HG03378 (cell line): ENCODE measurements around the gene VWA3A.
"Not testable (repeated sequence)": the region's sequence is repeated elsewhere in the genome, so short reads cannot be mapped to it uniquely, and the experiment has no call there.

Experiments used
- ATAC-seq: cut with Tn5 transposase; IDR thresholded peaks from one replicate; pipeline ENCODE4 v1.9.1; 2021; ENCODE audit warnings: mild to moderate bottlenecking, moderate library complexity; ENCODE audit not compliant: unreplicated experiment

VWA3A gene

GRCh38 chr16:22092143-22092933 lies at the start of gene VWA3A:
VWA3A (plus strand) TSS chr16:22092541; CDS start chr16:22092638, 97 bp downstream.
- no peak for ATAC-seq

- not testable (repeated sequence) for ATAC-seq
Measured at GRCh38 chr16:22043882-22044281, 48.5 kb upstream of the VWA3A start.

GRCh38 chr16:22045888-22046287 lies 46.5 kb upstream of the VWA3A start:
- not testable (repeated sequence) for ATAC-seq

- ATAC-seq = no peak
Measured at GRCh38 chr16:22050963-22051362, 41.4 kb upstream of the VWA3A start.

- ATAC-seq = no peak
Measured at GRCh38 chr16:22052980-22053379, 39.4 kb upstream of the VWA3A start.

GRCh38 chr16:22053921-22054341 lies 38.4 kb upstream of the VWA3A start:
- ATAC-seq = no peak

- ATAC-seq = no peak
Measured at GRCh38 chr16:22054847-22055590, 37.3 kb upstream of the VWA3A start.

- ATAC-seq = no peak
Measured at GRCh38 chr16:22055881-22056280, 36.5 kb upstream of the VWA3A start.

- ATAC-seq = no peak
Measured at GRCh38 chr16:22063888-22064467, 28.4 kb upstream of the VWA3A start.

GRCh38 chr16:22065252-22065651 lies 27.1 kb upstream of the VWA3A start:
- no peak for ATAC-seq

GRCh38 chr16:22070361-22071330 lies 21.7 kb upstream of the VWA3A start:
- no peak for ATAC-seq

- no peak for ATAC-seq
Measured at GRCh38 chr16:22071331-22071910, 20.9 kb upstream of the VWA3A start.

- ATAC-seq = no peak
Measured at GRCh38 chr16:22073350-22073749, 19.0 kb upstream of the VWA3A start.

- ATAC-seq = no peak
Measured at GRCh38 chr16:22075043-22075757, 17.1 kb upstream of the VWA3A start.

GRCh38 chr16:22075776-22076175 lies 16.6 kb upstream of the VWA3A start:
- ATAC-seq = no peak

- ATAC-seq = no peak
Measured at GRCh38 chr16:22077700-22078313, 14.5 kb upstream of the VWA3A start.

GRCh38 chr16:22078656-22079055 lies 13.7 kb upstream of the VWA3A start:
- no peak for ATAC-seq

GRCh38 chr16:22081050-22081449 lies 11.3 kb upstream of the VWA3A start:
- no peak for ATAC-seq

GRCh38 chr16:22086440-22086839 lies 5.9 kb upstream of the VWA3A start:
- ATAC-seq = no peak
